OCI-LY3 (cell line): ENCODE results near the gene FRMD3.

Source experiments
- EZH2phosphoT487 ChIP-seq: fragments of 200-600 bp; shearing (Covaris generic); IDR thresholded peaks from 2 replicates; pipeline ENCODE4 v1.6.1; 2018; ENCODE audit warnings: antibody characterized with exemption, mixed run types, low read depth
- TF ChIP-seq, protein P1 (sequence below): fragments of 200-600, 300-600 bp; sonication (generic); IDR thresholded peaks from 2 replicates; pipeline ENCODE4 v1.5.1; 2014; ENCODE audit warnings: antibody characterized with exemption, low read length, low read depth

DNA sequence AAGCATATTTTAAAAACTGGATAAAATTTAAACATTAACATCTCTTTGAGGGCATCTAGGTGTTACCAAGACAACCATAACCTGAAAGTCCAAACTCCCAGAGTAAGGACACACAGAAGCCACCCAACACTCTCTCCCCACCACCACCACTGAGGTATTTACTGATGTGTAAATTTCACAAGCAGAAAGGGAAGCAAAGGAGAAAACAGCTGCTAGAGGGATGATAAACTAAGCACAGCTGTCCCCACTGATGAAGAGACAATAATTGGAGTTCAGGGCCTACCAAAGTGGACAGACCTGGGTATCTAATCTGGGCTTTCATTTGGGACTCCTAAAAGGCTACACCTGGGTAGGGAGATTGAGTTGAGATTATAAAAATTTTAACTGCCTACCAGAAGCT, 63.6 kb downstream of the FRMD3 start:
- TF ChIP-seq, protein P1, sequence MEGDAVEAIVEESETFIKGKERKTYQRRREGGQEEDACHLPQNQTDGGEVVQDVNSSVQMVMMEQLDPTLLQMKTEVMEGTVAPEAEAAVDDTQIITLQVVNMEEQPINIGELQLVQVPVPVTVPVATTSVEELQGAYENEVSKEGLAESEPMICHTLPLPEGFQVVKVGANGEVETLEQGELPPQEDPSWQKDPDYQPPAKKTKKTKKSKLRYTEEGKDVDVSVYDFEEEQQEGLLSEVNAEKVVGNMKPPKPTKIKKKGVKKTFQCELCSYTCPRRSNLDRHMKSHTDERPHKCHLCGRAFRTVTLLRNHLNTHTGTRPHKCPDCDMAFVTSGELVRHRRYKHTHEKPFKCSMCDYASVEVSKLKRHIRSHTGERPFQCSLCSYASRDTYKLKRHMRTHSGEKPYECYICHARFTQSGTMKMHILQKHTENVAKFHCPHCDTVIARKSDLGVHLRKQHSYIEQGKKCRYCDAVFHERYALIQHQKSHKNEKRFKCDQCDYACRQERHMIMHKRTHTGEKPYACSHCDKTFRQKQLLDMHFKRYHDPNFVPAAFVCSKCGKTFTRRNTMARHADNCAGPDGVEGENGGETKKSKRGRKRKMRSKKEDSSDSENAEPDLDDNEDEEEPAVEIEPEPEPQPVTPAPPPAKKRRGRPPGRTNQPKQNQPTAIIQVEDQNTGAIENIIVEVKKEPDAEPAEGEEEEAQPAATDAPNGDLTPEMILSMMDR, result no peak
- TF ChIP-seq EZH2phosphoT487, result no peak
